Activated naive CD8-positive, alpha-beta T cell treated with anti-CD3 and anti-CD28 coated beads for 36 hours (primary cell): Measurements from ENCODE around the gene ZNF620. TPM values are rescaled to one million over a fixed set of nuclear protein-coding genes. Genes with fewer than 3 reads are reported as not detected.
"Not testable (repeated sequence)": the region's sequence is repeated elsewhere in the genome, so short reads cannot be mapped to it uniquely, and the experiment has no call there.

Experiments used
- DNase-seq: peaks from one replicate; pipeline ENCODE4 v3.0.0; 2021
- H3K27ac Mint-ChIP-seq: one replicate; pipeline ENCODE4 v1.8.0; 2022; ENCODE audit warnings: mild to moderate bottlenecking, moderate library complexity, mixed read lengths
- H3K27me3 Mint-ChIP-seq: one replicate; pipeline ENCODE4 v1.8.0; 2022; ENCODE audit warnings: mild to moderate bottlenecking, mixed read lengths
- H3K36me3 Mint-ChIP-seq: one replicate; pipeline ENCODE4 v1.8.0; 2021; ENCODE audit warnings: mild to moderate bottlenecking, mixed read lengths
- H3K4me1 Mint-ChIP-seq: one replicate; pipeline ENCODE4 v1.8.0; 2021; ENCODE audit warnings: mixed read lengths
- H3K4me3 Mint-ChIP-seq: one replicate; pipeline ENCODE4 v1.8.0; 2022; ENCODE audit warnings: mild to moderate bottlenecking, moderate library complexity, mixed read lengths
- H3K9me3 Mint-ChIP-seq: one replicate; pipeline ENCODE4 v1.8.0; 2022; ENCODE audit warnings: mixed read lengths
- total RNA-seq, 2 experiments: library from RNA; stranded (reverse); gene quantifications; one replicate each; pipeline ENCODE4 v1.2.3, GENCODE V29; 2021

The ZNF620 gene
- total RNA-seq, 2 experiments from 2014 or later, result 8.5 to 10.1 TPM

GRCh38 chr3:40523781-40524180 lies 17.9 kb downstream of the ZNF620 start:
- no peak for DNase-seq
- H3K4me3 Mint-ChIP-seq, result peak overlapping the region; percentile 91
- no peaks in the 10 kb centered on the region for H3K9me3 Mint-ChIP-seq
- peaks cover 19% of the 10 kb centered on the region for H3K36me3 Mint-ChIP-seq
- no peaks in the 10 kb centered on the region for H3K27me3 Mint-ChIP-seq
- peaks cover 17% of the 10 kb centered on the region for H3K4me1 Mint-ChIP-seq
- H3K27ac Mint-ChIP-seq, result no peak overlapping the region

- no peaks in the 10 kb centered on the region for H3K9me3 Mint-ChIP-seq
- peak overlapping the region; percentile 91 for H3K4me3 Mint-ChIP-seq
- H3K4me1 Mint-ChIP-seq, result peaks cover 17% of the 10 kb centered on the region
- H3K36me3 Mint-ChIP-seq, result peaks cover 21% of the 10 kb centered on the region
- no peaks in the 10 kb centered on the region for H3K27me3 Mint-ChIP-seq
- DNase-seq, result no peak
- peak overlapping the region; percentile 88 for H3K27ac Mint-ChIP-seq
These were observed 18.4 kb downstream of the ZNF620 start for GRCh38 chr3:40524222-40524567.

- peak within 1 kb of the TSS; percentile 88 for H3K27ac Mint-ChIP-seq
- H3K36me3 Mint-ChIP-seq, result peaks cover 26% of the 10 kb centered on the region
- H3K9me3 Mint-ChIP-seq, result no peaks in the 10 kb centered on the region
- H3K4me1 Mint-ChIP-seq, result peaks cover 17% of the 10 kb centered on the region
- no peaks in the 10 kb centered on the region for H3K27me3 Mint-ChIP-seq
- DNase-seq, result peak; percentile 91
- peak within 1 kb of the TSS; percentile 91 for H3K4me3 Mint-ChIP-seq
These were observed 18.9 kb downstream of the ZNF620 start, which contains the start of gene ZNF621 for GRCh38 chr3:40524568-40525285. ZNF621 (plus strand) TSS chr3:40524960; CDS start chr3:40525841, 881 bp downstream.

GRCh38 chr3:40528426-40528825 lies 22.6 kb downstream of the ZNF620 start:
- Mint-ChIP-seq H3K9me3 (peaks cover 20% of the 10 kb centered on the region), H3K36me3 (peaks cover 62% of the 10 kb centered on the region), H3K4me1 (peaks cover 17% of the 10 kb centered on the region), H3K27ac (no peak overlapping the region), H3K4me3 (no peak overlapping the region), H3K27me3 (no peaks in the 10 kb centered on the region)
- DNase-seq, result no peak

GRCh38 chr3:40532252-40532651 lies 26.4 kb downstream of the ZNF620 start:
- Mint-ChIP-seq H3K9me3 (peaks cover 28% of the 10 kb centered on the region), H3K27me3 (no peaks in the 10 kb centered on the region), H3K4me1 (no peaks in the 10 kb centered on the region), H3K4me3 (no peak overlapping the region), H3K36me3 (peaks cover 81% of the 10 kb centered on the region), H3K27ac (no peak overlapping the region)
- DNase-seq, result no peak

- H3K36me3 Mint-ChIP-seq, result peaks cover 87% of the 10 kb centered on the region
- H3K27ac Mint-ChIP-seq, result no peak overlapping the region
- H3K4me1 Mint-ChIP-seq, result no peaks in the 10 kb centered on the region
- H3K4me3 Mint-ChIP-seq, result no peak overlapping the region
- no peaks in the 10 kb centered on the region for H3K27me3 Mint-ChIP-seq
- H3K9me3 Mint-ChIP-seq, result peaks cover 34% of the 10 kb centered on the region
- DNase-seq, result no peak
These were observed 28.4 kb downstream of the ZNF620 start for GRCh38 chr3:40534283-40534682.

GRCh38 chr3:40546816-40547215 lies 41.0 kb downstream of the ZNF620 start:
- peaks cover 2% of the 10 kb centered on the region for H3K9me3 Mint-ChIP-seq
- no peak overlapping the region for H3K27ac Mint-ChIP-seq
- no peaks in the 10 kb centered on the region for H3K4me1 Mint-ChIP-seq
- H3K27me3 Mint-ChIP-seq, result no peaks in the 10 kb centered on the region
- H3K4me3 Mint-ChIP-seq, result no peak overlapping the region
- peaks cover 3% of the 10 kb centered on the region for H3K36me3 Mint-ChIP-seq
- DNase-seq, result no peak

- Mint-ChIP-seq H3K27me3 (no peaks in the 10 kb centered on the region), H3K4me3 (no peak overlapping the region), H3K9me3 (peaks cover 2% of the 10 kb centered on the region), H3K27ac (no peak overlapping the region), H3K36me3 (peaks cover 3% of the 10 kb centered on the region), H3K4me1 (no peaks in the 10 kb centered on the region)
- DNase-seq, result no peak
These were observed 44.3 kb downstream of the ZNF620 start for GRCh38 chr3:40550167-40550566.

GRCh38 chr3:40557575-40558161 lies 51.8 kb downstream of the ZNF620 start:
- DNase-seq, result no peak
- Mint-ChIP-seq H3K27me3 (no peaks in the 10 kb centered on the region), H3K36me3 (peaks cover 5% of the 10 kb centered on the region), H3K9me3 (peaks cover 6% of the 10 kb centered on the region), H3K27ac (no peak overlapping the region), H3K4me1 (no peaks in the 10 kb centered on the region), H3K4me3 (no peak overlapping the region)

GRCh38 chr3:40562482-40562881 lies 56.6 kb downstream of the ZNF620 start:
- DNase-seq, H3K4me3 Mint-ChIP-seq, H3K27ac Mint-ChIP-seq, H3K27me3 Mint-ChIP-seq, H3K4me1 Mint-ChIP-seq, H3K9me3 Mint-ChIP-seq, H3K36me3 Mint-ChIP-seq: not testable (repeated sequence)

GRCh38 chr3:40565629-40566028 lies 59.8 kb downstream of the ZNF620 start:
- H3K9me3 Mint-ChIP-seq, result peaks cover 12% of the 10 kb centered on the region
- H3K4me1 Mint-ChIP-seq, DNase-seq, H3K4me3 Mint-ChIP-seq, H3K27me3 Mint-ChIP-seq, H3K27ac Mint-ChIP-seq, H3K36me3 Mint-ChIP-seq: not testable (repeated sequence)

- H3K4me1 Mint-ChIP-seq, result no peaks in the 10 kb centered on the region
- peaks cover 5% of the 10 kb centered on the region for H3K36me3 Mint-ChIP-seq
- H3K4me3 Mint-ChIP-seq, result no peak overlapping the region
- no peak for DNase-seq
- H3K27me3 Mint-ChIP-seq, result no peaks in the 10 kb centered on the region
- peaks cover 12% of the 10 kb centered on the region for H3K9me3 Mint-ChIP-seq
- no peak overlapping the region for H3K27ac Mint-ChIP-seq
These were observed 60.9 kb downstream of the ZNF620 start for GRCh38 chr3:40566694-40567093.

Other genes with a start within 250 kb of the ZNF620 start
- gene EIF1B, start 196.3 kb upstream of the ZNF620 start, total RNA-seq, result 10 to 100 TPM; 54.2 to 56.5 TPM
- gene ENTPD3, start 118.9 kb upstream of the ZNF620 start, total RNA-seq, result not detected
- 1,000 to 10,000 TPM; 3,153 to 3,196 TPM for gene RPL14, start 48.7 kb upstream of the ZNF620 start, total RNA-seq
- 1 to 10 TPM; 6.4 to 7.4 TPM for gene ZNF619, start 28.9 kb upstream of the ZNF620 start, total RNA-seq
- 10 to 100 TPM; 18.3 to 19.6 TPM for gene ZNF621, start 18.9 kb downstream of the ZNF620 start, total RNA-seq